Activated T-cell treated with anti-CD3 and anti-CD28 coated beads, Interleukin-2, amount 50 U/mL, for 4 hours (primary cell): ENCODE results near the gene NYAP1. TPM values are rescaled to one million over a fixed set of nuclear protein-coding genes. Genes with fewer than 3 reads are reported as not detected.
A peak's percentile ranks its signal among the peaks of the same experiment; 100 is the strongest.

Experiments used
- ATAC-seq, 2 donors: fragments of 200-7000 bp; cut with Tn5 transposase; one replicate each; pipeline ENCODE4 v1.10.0; 2021
- DNase-seq: peaks from one replicate; pipeline ENCODE4 v3.0.0-alpha.2; 2020
- H3K27me3 Mint-ChIP-seq: one replicate; pipeline ENCODE4 v1.8.0; 2021; ENCODE audit warnings: low read depth, mixed read lengths
- H3K36me3 Mint-ChIP-seq: one replicate; pipeline ENCODE4 v1.8.0; 2022; ENCODE audit warnings: mixed read lengths; ENCODE audit not compliant: insufficient read depth
- H3K4me1 Mint-ChIP-seq: one replicate; pipeline ENCODE4 v1.8.0; 2021; ENCODE audit warnings: low read depth, mixed read lengths
- H3K4me3 Mint-ChIP-seq: one replicate; pipeline ENCODE4 v1.8.0; 2021; ENCODE audit warnings: mild to moderate bottlenecking, moderate library complexity, mixed read lengths
- H3K9me3 Mint-ChIP-seq: one replicate; pipeline ENCODE4 v1.8.0; 2021; ENCODE audit warnings: mixed read lengths
- total RNA-seq, 3 donors: library from RNA; stranded (reverse); gene quantifications; one replicate each; pipeline ENCODE4 v1.2.1, GENCODE V29; 2021

Gene NYAP1
- total RNA-seq, 3 donors from 2014 or later, result 0.11 to 0.33 (median 0.18) TPM

DNA sequence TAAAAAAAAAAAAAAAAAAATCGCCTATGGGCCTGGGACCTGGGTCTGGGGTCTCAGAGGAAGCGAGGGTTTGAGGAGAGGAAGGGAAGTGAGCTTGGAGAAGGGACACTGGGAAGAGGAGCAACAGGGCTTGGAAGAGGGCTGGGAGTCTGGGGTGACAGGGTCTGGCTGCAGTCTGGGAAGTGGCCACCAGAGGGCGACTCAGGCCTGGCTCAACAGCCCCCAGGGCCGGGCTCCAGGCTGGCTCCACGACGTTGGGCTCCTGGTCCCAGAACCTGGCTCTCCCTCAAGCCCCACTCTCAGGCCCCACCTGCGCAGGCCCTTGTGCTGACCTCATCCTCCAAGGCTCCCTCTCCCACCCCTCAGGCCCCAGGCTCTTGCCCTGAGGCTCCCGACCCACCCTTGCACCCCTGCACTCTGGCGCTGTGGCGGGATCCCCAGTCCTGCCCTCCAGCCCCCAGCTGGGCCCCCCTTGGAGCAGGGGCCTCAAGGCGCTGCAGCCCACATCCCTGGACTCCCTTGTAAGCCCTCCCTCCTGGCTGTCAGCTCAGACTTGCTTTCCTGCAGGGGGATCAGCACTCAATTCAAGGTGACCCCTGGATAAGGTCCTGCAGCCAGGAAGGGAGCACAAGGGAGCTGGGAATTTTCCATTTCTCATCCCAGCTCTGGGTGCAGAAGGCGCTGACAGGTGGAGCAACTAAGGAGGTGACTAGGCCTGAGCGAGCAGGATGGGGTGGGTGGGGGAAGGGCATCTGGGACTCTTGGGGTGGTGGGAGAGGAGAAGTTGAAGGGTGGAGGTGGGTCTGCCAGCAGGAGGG is 14.3 kb upstream of the NYAP1 start:
- Mint-ChIP-seq H3K4me1 (peaks cover 20% of the 10 kb centered on the region), H3K36me3 (peaks cover 8% of the 10 kb centered on the region), H3K27me3 (no peaks in the 10 kb centered on the region), H3K4me3 (no peak overlapping the region), H3K9me3 (no peaks in the 10 kb centered on the region)
- DNase-seq, result peak; percentile 86
- ATAC-seq, result peak; percentile 87 to 94

DNA sequence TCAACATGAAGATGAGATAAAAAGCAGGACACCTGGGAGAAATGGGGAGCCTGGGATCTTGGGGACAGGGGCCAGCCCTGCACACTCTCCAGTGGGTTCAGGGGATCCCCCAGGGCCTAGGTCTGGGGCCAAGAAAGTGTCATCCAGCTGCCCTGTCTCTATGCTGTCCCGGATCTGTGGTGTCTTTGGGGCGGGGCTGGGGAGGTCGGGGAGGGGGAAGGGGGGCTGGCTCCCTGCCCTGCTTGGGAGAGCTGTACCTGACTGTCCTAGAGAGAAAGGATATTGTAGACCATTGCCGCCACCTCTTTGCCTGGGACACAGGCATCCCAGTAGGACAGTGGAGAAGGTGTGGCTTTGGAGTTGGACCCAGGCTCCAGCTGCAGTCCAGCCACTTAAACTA is 12.7 kb upstream of the NYAP1 start:
- Mint-ChIP-seq H3K4me1 (peaks cover 31% of the 10 kb centered on the region), H3K9me3 (no peaks in the 10 kb centered on the region), H3K27me3 (no peaks in the 10 kb centered on the region), H3K4me3 (no peak overlapping the region), H3K36me3 (peaks cover 8% of the 10 kb centered on the region)
- no peak for ATAC-seq
- no peak for DNase-seq

DNA sequence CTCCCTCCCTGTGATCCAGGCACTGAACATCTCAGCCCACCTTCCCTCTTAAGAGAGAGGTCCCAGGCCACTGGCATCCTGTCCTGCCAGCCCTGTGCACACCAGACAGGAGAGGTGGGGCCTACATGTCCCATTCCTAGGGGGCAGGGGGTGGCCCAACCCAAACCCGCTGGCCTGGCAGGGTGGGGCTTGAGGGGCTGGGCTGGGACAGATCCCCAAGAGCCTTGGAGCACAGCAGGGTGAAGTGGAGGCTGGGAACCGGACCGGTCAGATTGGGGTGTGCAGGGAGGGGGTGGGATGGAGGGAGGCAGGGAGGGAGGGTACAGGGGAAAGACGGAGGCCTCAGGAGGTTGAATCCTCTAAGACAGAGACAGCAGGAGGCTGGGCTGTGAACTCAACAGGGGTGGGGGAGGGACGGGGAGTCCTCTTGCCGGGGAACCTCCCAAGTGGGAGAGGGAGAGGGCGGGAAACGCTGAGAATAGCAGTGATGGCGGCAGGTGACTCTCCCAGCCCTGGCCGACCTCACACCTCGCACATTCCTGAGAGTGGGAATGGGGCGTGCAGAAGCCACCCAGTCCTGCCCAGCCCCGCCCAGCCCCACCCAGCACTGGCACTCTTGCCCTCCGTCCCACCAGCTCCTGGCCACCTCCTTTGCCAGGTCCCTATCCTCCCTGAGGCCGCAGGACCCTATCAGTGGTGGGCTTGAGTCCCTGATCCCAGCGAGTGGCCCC is 11.4 kb upstream of the NYAP1 start:
- peaks cover 43% of the 10 kb centered on the region for H3K4me1 Mint-ChIP-seq
- H3K9me3 Mint-ChIP-seq, result no peaks in the 10 kb centered on the region
- no peak overlapping the region for H3K4me3 Mint-ChIP-seq
- DNase-seq (no peak), ATAC-seq (no peak)
- H3K27me3 Mint-ChIP-seq, result no peaks in the 10 kb centered on the region
- H3K36me3 Mint-ChIP-seq, result peaks cover 8% of the 10 kb centered on the region

DNA sequence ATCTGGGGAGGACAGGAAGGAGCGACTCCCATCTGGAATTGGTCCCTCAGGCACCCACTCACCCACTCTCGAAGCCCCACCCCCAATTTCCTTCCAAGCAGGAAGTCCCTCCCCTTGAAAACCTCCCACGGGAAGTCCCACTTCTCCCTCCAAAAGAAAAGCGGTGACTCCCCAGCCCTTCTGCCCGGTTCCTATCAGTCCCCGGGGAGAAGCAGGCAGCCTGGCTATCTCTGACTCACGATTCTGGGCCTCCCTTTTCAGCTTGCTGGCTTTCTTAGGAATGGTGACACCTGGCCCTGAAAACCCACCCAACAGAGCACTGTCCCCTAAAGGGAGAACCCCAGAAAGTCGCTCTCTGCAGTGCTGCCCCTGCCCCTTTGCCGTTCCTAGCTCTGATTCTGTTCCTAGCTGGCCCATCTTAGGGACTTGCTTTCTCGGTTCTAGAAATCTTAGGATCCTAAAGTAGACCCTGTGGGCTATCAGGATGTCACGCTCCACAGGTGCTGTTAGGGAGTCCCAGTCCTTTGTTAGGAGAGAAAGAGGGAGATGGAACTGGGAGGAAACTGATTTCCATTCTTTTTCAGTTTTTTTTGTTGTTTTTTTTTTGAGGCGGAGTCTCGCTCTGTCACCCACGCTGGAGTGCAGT is 10.8 kb upstream of the NYAP1 start:
- ATAC-seq, result no peak
- H3K4me1 Mint-ChIP-seq, result peaks cover 43% of the 10 kb centered on the region
- no peaks in the 10 kb centered on the region for H3K9me3 Mint-ChIP-seq
- DNase-seq, result no peak
- peaks cover 8% of the 10 kb centered on the region for H3K36me3 Mint-ChIP-seq
- no peaks in the 10 kb centered on the region for H3K27me3 Mint-ChIP-seq
- no peak overlapping the region for H3K4me3 Mint-ChIP-seq

DNA sequence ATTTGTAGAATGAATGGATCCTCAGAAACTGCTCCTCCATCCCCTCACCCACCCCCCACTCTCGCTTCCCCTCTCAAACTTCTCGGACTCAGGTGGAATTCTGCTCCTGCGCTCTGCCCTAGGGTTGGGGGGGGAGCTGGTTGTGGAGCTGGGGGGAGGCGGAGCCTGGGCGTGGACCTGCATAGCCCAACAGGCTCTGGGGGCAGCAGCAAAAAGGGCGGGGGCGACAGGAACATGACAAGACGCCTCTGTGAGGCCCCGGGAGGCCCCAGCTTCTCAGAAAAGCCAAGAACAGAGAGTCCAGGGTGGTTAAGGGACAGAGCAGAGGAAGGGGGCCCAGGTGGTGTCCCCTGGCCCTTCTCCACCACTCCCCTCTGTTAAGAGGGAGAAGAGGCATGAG is 8.2 kb upstream of the NYAP1 start:
- peaks cover 7% of the 10 kb centered on the region for H3K36me3 Mint-ChIP-seq
- peak overlapping the region; percentile 82 for H3K4me3 Mint-ChIP-seq
- peaks cover 40% of the 10 kb centered on the region for H3K4me1 Mint-ChIP-seq
- no peak for DNase-seq
- no peaks in the 10 kb centered on the region for H3K27me3 Mint-ChIP-seq
- no peak for ATAC-seq
- H3K9me3 Mint-ChIP-seq, result no peaks in the 10 kb centered on the region

DNA sequence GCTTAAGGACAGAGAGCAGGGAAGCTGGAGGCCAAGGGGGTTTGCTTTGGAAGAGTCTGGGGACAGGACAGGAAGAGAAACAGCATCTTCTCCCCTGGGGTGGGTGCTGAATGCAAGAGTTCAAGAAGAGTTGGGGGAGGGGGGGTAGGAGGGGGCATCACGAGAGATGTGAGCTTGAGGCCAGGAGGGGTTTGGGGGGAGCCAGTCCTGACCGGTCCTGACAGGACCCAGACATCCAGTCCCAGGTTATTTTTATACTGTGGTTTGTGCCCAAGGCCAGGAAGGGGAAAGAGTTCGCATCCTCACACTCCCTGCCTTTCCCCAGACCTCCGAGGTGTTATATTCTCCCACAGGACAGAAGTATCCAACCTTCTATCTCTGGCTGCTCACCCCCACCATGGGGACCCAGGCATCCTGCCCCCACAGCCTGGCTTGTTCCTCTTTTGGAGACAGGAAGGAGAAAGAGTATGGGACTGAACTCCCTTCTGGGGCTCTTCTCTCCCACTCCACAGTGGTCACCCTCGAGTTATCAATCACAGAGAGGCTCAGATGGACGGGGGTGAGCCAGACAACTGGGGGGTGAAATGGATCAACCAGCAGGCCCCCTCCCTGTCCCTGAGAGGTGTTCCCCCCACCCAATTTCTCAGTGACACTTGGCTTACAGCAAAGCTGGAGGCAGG is 7.5 kb upstream of the NYAP1 start:
- Mint-ChIP-seq H3K27me3 (no peaks in the 10 kb centered on the region), H3K9me3 (no peaks in the 10 kb centered on the region), H3K4me3 (peak overlapping the region; percentile 82), H3K36me3 (peaks cover 4% of the 10 kb centered on the region), H3K4me1 (peaks cover 40% of the 10 kb centered on the region)
- DNase-seq, result no peak
- ATAC-seq, result no peak

DNA sequence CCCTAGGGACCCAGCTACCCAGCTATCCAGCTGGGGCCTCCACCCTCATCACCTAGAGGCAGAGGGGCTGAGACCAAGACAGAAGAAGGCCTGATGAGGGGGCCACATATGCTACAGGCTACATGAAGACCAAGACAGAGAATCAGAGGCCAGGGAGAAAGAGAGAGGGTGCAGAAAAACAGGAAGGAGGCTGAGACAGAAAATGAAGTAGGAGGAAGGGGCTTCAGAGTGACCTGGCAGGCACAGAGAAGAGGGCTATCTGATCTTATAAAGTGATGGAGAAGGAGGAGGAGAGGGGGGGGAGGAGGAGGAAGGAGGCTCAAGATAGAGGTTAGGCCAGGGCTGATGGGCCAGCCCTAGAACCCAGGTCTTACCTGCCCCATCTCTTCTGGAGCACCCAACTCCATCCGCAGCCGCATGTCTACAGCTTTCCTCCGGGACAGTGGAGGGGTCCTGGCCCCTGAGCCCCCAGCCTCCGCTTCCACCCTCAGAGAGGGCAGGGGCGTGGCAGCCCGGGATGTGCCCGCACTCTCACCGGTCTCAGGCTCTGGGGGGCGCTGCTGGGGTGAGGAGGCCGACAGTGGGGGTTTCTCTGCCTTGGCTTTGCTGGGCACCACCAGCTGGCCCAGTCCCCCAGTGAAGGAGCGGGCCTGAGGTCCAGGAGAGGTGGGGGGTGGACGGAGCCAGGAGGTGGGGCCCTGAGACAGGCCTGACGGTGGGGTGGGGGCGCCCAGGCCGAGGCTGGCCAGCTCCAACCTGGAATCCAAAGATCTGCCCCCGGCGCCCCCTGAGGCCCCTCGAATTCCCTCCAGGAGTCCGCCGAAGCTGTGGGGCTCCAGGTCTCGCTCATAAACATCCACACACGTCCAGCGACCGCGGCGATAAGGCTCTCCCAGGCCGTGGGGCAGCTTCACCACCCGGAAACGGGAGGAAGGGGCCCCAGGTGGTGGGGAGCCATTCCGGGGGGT is 6.5 kb upstream of the NYAP1 start:
- DNase-seq (no peak), ATAC-seq (no peak)
- Mint-ChIP-seq H3K36me3 (peaks cover 3% of the 10 kb centered on the region), H3K9me3 (no peaks in the 10 kb centered on the region), H3K27me3 (no peaks in the 10 kb centered on the region), H3K4me1 (peaks cover 41% of the 10 kb centered on the region), H3K4me3 (peak overlapping the region; percentile 82)

DNA sequence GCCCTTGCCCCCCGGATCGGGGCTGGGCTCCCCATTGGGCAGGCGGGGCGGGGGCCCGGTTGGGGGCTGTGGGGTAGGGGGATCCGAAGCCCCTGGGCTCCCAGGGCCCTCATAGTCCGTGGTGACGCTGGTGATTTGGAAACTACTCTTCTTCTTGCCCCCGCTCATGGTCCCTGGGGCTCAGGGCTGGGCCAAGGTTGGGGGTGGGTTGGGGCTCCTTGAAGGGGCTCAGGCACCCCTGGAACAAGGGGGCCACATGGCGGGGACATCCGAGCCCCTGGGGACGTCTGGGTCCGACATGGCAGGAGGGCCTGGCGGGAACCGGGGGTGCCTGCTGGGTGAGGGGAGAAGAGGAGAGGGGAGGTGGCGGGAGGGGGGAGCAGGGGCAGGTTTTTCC is 5.9 kb upstream of the NYAP1 start:
- DNase-seq, result no peak

DNA sequence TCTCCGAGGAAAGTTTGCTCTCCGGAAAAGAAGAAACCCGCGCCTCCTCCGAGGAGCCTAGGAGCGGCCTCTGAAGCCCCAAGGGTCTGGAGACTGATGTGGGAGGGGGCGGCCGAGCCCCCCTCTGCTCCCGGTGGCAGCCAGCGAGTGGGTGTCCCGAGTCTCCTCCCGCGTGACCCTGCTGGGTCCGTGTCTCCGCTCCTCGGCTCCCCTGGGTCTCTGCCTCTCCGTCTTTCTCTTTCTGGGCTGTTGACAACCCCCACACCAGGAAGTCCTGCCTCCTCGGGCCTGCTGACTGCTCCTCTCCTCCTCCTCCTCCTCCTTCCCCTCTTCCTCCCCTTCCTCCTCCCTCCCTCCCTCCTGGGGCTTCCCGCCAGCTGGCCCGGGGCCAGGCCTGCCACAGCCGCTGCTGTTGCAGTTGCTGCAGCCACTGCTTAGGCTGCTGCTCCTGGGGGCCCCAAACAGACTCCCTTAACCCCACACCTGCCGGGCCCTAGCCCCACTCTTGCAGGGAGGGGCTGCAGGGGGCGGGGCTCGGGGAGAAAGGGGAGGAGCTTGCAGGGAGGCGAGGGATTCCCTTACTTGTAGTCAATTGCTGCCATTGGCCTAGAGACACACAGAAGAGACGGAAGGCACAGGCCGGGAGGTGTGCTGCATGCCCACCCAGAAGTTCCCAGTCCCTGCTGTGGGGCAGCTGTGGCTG is 4.6 kb upstream of the NYAP1 start, which contains the start of gene TSC22D4:
Gene TSC22D4 (minus strand): TSS at position 257 of the 703 bp plus-strand sequence. CDS start 1,176 bp downstream, outside the sequence.
- Mint-ChIP-seq H3K27me3 (no peaks in the 10 kb centered on the region), H3K4me3 (peak within 1 kb of the TSS; percentile 92), H3K9me3 (no peaks in the 10 kb centered on the region), H3K4me1 (peaks cover 37% of the 10 kb centered on the region), H3K36me3 (no peaks in the 10 kb centered on the region)
- DNase-seq, result peak; percentile 87
- ATAC-seq, result peak; percentile 77

More for the DNA sequence above, 5.9 kb upstream of the NYAP1 start:
- Mint-ChIP-seq H3K4me3 (peak overlapping the region; percentile 92), H3K4me1 (peaks cover 46% of the 10 kb centered on the region), H3K9me3 (no peaks in the 10 kb centered on the region), H3K27me3 (no peaks in the 10 kb centered on the region), H3K36me3 (peaks cover 3% of the 10 kb centered on the region)
- ATAC-seq, result no peak

DNA sequence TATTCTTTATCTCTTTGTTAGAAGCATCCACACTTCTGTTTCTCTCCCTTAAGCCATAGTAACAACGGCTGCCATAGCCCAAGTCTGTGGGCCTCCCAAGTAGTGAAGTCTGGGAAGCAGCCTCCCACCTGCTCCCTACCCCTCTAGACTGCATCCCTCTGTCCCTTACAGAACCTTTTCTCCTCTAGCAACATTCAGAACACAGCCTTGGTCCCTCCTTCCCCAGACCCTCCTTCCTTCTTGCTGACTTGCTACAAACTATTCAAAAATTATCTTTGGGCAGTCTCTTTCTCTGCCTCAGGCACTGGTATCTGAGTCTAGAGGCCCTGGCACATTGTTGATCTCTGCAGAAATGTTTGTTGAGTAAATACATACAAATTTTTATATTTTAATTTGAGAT is 2.3 kb upstream of the NYAP1 start:
- DNase-seq, result no peak
- H3K27me3 Mint-ChIP-seq, result no peaks in the 10 kb centered on the region
- no peaks in the 10 kb centered on the region for H3K9me3 Mint-ChIP-seq
- H3K4me1 Mint-ChIP-seq, result peaks cover 24% of the 10 kb centered on the region
- no peaks in the 10 kb centered on the region for H3K36me3 Mint-ChIP-seq
- peak overlapping the region; percentile 26 for H3K4me3 Mint-ChIP-seq
- no peak for ATAC-seq

DNA sequence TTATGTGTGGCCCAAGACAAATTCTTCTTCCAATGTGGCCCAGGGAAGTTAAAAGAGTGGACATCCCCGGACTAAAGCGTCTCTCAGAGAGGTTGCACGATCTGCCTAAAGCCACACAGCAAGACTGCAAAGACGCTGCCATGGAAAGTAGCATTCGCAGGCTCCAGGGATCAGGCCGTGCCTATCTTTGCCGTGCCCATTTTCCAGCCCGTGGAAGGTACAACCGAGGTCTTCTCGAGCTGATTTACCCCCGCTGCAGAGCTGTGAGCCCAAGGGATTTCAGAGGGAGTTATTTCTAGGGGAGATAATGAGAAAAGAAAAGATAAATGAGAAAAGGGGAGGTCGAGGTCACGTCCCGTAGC is 1.0 kb upstream of the NYAP1 start:
- DNase-seq (no peak), ATAC-seq (no peak)
- Mint-ChIP-seq H3K4me1 (peaks cover 17% of the 10 kb centered on the region), H3K4me3 (peak overlapping the region; percentile 81), H3K9me3 (no peaks in the 10 kb centered on the region), H3K36me3 (no peaks in the 10 kb centered on the region), H3K27me3 (no peaks in the 10 kb centered on the region)

DNA sequence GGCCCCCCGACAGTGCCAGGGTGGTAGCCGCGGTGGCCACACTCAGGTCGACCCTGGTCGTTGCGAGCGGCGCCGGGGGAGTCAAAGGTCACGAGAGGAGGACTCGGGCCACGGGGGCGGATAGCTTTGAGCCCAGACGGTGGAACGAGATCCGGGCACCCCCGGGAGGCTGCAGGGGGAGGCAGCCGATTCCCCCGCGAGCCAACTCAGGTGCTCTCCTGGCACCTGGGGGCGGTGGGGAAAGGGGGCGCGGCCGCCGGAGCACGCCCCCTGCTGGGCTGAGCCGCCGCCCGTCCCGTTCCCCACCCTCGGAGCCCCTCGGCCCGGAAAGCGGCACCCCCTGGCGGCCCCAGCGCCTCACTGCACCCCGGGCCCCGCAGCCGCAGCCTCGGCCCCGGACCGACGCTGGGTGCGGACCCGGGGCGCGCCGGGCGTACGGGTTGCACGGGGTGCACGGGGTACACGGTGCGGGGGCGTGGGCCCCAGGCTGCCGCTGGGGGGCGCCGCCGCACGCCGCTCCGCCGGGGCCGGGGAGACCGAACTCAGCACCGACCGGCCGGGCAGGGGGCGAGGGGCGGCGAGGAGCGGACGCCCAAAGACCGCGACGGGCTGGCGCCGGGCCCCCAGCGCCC is 521 bp upstream of the NYAP1 start:
- H3K36me3 Mint-ChIP-seq, result no peaks in the 10 kb centered on the region
- DNase-seq, result peak; percentile 83
- no peaks in the 10 kb centered on the region for H3K9me3 Mint-ChIP-seq
- H3K27me3 Mint-ChIP-seq, result no peaks in the 10 kb centered on the region
- H3K4me3 Mint-ChIP-seq, result peak overlapping the region; percentile 81
- ATAC-seq, result peak; percentile 66 to 78
- H3K4me1 Mint-ChIP-seq, result peaks cover 17% of the 10 kb centered on the region
